A549 (cell line): ENCODE results near the gene WDR45B. TPM values are rescaled to one million over a fixed set of nuclear protein-coding genes. Genes with fewer than 3 reads are reported as not detected.
A peak's percentile ranks its signal among the peaks of the same experiment; 100 is the strongest.

ENCODE experiments used
- ATAC-seq, 2 experiments: fragments of 200-7000 bp in 1 of 2; fragments of >200 bp in 1 of 2; cut with Nextera tagmentation in 1 of 2; cut with Tn5 transposase in 1 of 2; 3 replicates each; pipeline versions ENCODE4 v1.8.0 to v1.9.1; 2018 to 2020; ENCODE audit warnings: mild to moderate bottlenecking in 1 of 2, moderate library complexity in 1 of 2
- CTCF ChIA-PET: fragments of 300-600 bp; sonication (Branson Sonifier 250); formaldehyde crosslinking; extraction: SDS; loops from one replicate; lab custom pipeline; 2021; ENCODE audit warnings: antibody characterized with exemption, inconsistent platforms; lab: Yijun Ruan, JAX
- POLR2A ChIA-PET: fragments of 350-600 bp; formaldehyde crosslinking; extraction: SDS; loops from one replicate; lab custom pipeline; 2021; ENCODE audit warnings: antibody characterized with exemption, inconsistent platforms; lab: Yijun Ruan, JAX
- DNase-seq, 2 experiments: peaks; one replicate each; pipeline versions ENCODE4 v3.0.0 to v3.0.0-alpha.2; 2011 to 2016; ENCODE audit warnings: low read depth in 1 of 2, low spot score in 1 of 2
- FAIRE-seq: peaks from 2 replicates; lab custom pipeline; 2011; peaks lifted over from hg19 to GRCh38; lab: Jason Lieb, UNC
- H3K27ac ChIP-seq, 2 experiments: fragments of >200 bp; sonication (Bioruptor Twin); formaldehyde crosslinking; 3 replicates each; pipeline ENCODE4 v1.5.1; 2016 to 2017
- H3K4me1 ChIP-seq: fragments of >200 bp; sonication (Bioruptor Twin); formaldehyde crosslinking; 3 replicates; pipeline ENCODE4 v1.6.1; 2016
- H3K4me2 ChIP-seq: fragments of >200 bp; sonication (Bioruptor Twin); formaldehyde crosslinking; 3 replicates; pipeline ENCODE4 v1.6.1; 2016
- H3K4me3 ChIP-seq: fragments of >200 bp; sonication (Bioruptor Twin); formaldehyde crosslinking; 3 replicates; pipeline ENCODE4 v1.5.1; 2016
- H3K9me3 ChIP-seq: fragments of >200 bp; sonication (Bioruptor Twin); formaldehyde crosslinking; 3 replicates; pipeline ENCODE4 v1.6.1; 2016
- BHLHE40 ChIP-seq: IDR thresholded peaks from 2 replicates; pipeline ENCODE4 v1.6.1; 2012; ENCODE audit warnings: low read depth, low read length, inconsistent platforms
- CBX2 ChIP-seq: fragments of 200-600 bp; sonication (generic); IDR thresholded peaks from 2 replicates; pipeline ENCODE4 v1.6.1; 2016; ENCODE audit warnings: low read depth, mild to moderate bottlenecking, borderline replicate concordance
- CEBPB ChIP-seq, 2 experiments: fragments of >200 bp in 1 of 2; sonication (Bioruptor Twin) in 1 of 2; formaldehyde crosslinking in 1 of 2; IDR thresholded peaks; 2 replicates each; pipeline ENCODE4 v1.6.1; 2012 to 2016
- CHD4 ChIP-seq: fragments of 200-600 bp; sonication (generic); IDR thresholded peaks from 2 replicates; pipeline ENCODE4 v1.6.1; 2016; ENCODE audit warnings: antibody characterized with exemption, mild to moderate bottlenecking, borderline replicate concordance
- EHF ChIP-seq: fragments of 250-450 bp; sonication (Bioruptor Pico); IDR thresholded peaks from 2 replicates; pipeline ENCODE4 v1.5.0; 2020; ENCODE audit warnings: mild to moderate bottlenecking
- EHMT2 ChIP-seq: fragments of 200-600 bp; sonication (generic); IDR thresholded peaks from 2 replicates; pipeline ENCODE4 v1.6.1; 2016; ENCODE audit warnings: antibody characterized with exemption, low read depth, mild to moderate bottlenecking, moderate library complexity
- EP300 ChIP-seq, 2 experiments: fragments of >200 bp; sonication (Bioruptor Twin); formaldehyde crosslinking; IDR thresholded peaks; 2 replicates in 1 of 2; 3 replicates in 1 of 2; pipeline ENCODE4 v1.6.1; 2016 to 2017
- ESRRA ChIP-seq: fragments of 150-350 bp; IDR thresholded peaks from 2 replicates; pipeline ENCODE4 v1.6.1; 2014; ENCODE audit warnings: mild to moderate bottlenecking, low read length, borderline replicate concordance
- HDAC2 ChIP-seq: fragments of 200-600 bp; sonication (generic); IDR thresholded peaks from 2 replicates; pipeline ENCODE4 v1.6.1; 2016
- HEYL ChIP-seq: fragments of 250-450 bp; sonication (Bioruptor Pico); IDR thresholded peaks from 2 replicates; pipeline ENCODE4 v1.8.0; 2021; ENCODE audit warnings: mild to moderate bottlenecking, moderate library complexity
- HMGXB4 ChIP-seq: fragments of 250-450 bp; sonication (Bioruptor Pico); IDR thresholded peaks from 2 replicates; pipeline ENCODE4 v1.5.0; 2021; ENCODE audit warnings: mild to moderate bottlenecking, moderate library complexity, borderline replicate concordance
- JUNB ChIP-seq: fragments of >200 bp; sonication (Bioruptor Twin); formaldehyde crosslinking; IDR thresholded peaks from 2 replicates; pipeline ENCODE4 v1.6.1; 2016
- NFE2L2 ChIP-seq: fragments of 150-350 bp; conservative IDR thresholded peaks from 2 replicates; pipeline ENCODE4 v1.6.1; 2014; ENCODE audit warnings: low read length
- NPAS2 ChIP-seq: fragments of 250-450 bp; sonication (Bioruptor Pico); IDR thresholded peaks from 2 replicates; pipeline ENCODE4 v1.8.0; 2022; ENCODE audit warnings: mild to moderate bottlenecking, moderate library complexity, borderline replicate concordance
- POLR2A ChIP-seq: IDR thresholded peaks from 2 replicates; pipeline ENCODE4 v1.6.1; 2012; ENCODE audit warnings: mild to moderate bottlenecking, low read length
- RAD21 ChIP-seq, 2 experiments: fragments of >200 bp in 1 of 2; sonication (Bioruptor Twin) in 1 of 2; formaldehyde crosslinking in 1 of 2; IDR thresholded peaks in 1 of 2; conservative IDR thresholded peaks in 1 of 2; 2 replicates in 1 of 2; 3 replicates in 1 of 2; pipeline ENCODE4 v1.6.1; 2012 to 2018; ENCODE audit warnings: inconsistent platforms in 1 of 2
- RARB ChIP-seq: fragments of 250-450 bp; sonication (Bioruptor Pico); IDR thresholded peaks from 2 replicates; pipeline ENCODE4 v1.8.0; 2021; ENCODE audit warnings: mild to moderate bottlenecking, moderate library complexity
- RCOR1 ChIP-seq: fragments of 150-350 bp; IDR thresholded peaks from 2 replicates; pipeline ENCODE4 v1.6.1; 2014; ENCODE audit warnings: antibody characterized with exemption, low read length, low read depth
- REST ChIP-seq: fragments of 200-600 bp; sonication (generic); IDR thresholded peaks from 2 replicates; pipeline ENCODE4 v1.6.1; 2016; ENCODE audit warnings: antibody characterized with exemption, mild to moderate bottlenecking, moderate library complexity
- RFX5 ChIP-seq: fragments of 450-650 bp; IDR thresholded peaks from 2 replicates; pipeline ENCODE4 v1.7.1; 2014; ENCODE audit warnings: antibody characterized with exemption, mild to moderate bottlenecking, moderate library complexity
- USF2 ChIP-seq: fragments of 450-650 bp; IDR thresholded peaks from 2 replicates; pipeline ENCODE4 v1.6.1; 2014; ENCODE audit warnings: antibody characterized with exemption
- WGBS: methylation state at CpG from one replicate; pipeline ENCODE4 v1.1.6; 2017; ENCODE audit errors: missing lambda C conversion rate; 5-methylcytosine and 5-hydroxymethylcytosine counted together
- polyA plus RNA-seq, 4 experiments: library from polyadenylated mRNA; depleted of rRNA in 3 of 4; stranded (reverse); fragments of >200 nt; fragmentation: RNase III in 1 of 4; extraction: RNeasy Plus Mini Kit Qiagen cat#74134 plus additional on column Dnase treatment in 1 of 4; gene quantifications; 2 replicates in 3 of 4; 3 replicates in 1 of 4; pipeline ENCODE4 v1.2.3, GENCODE V29; 2011 to 2017

Gene WDR45B
- polyA plus RNA-seq, 2 of the 4 experiments (the other 2 are of a cell fraction), result 88.2 to 124 TPM

GRCh38 chr17:82657926-82658325 lies 9.7 kb upstream of the WDR45B start:
- POLR2A ChIA-PET, result interaction anchor here (0.6 kb wide), 1 partner anchor 240 kb away, joined by 3 read pairs; the partner anchor contains the start of gene HEXD
- H3K9me3 ChIP-seq, result no peaks in the 10 kb centered on the region
- CTCF ChIA-PET, result interaction anchor here (0.9 to 19.3 kb wide), 4 partner anchors 9 to 114 kb away, joined by 3 to 450 read pairs (median 38); no protein-coding TSS in a partner anchor
- FAIRE-seq, result no peak
- 93% methylated on average over 19 of the region's 19 CpGs for WGBS
- H3K4me2 ChIP-seq, result no peak overlapping the region
- no peak for ATAC-seq
- H3K4me3 ChIP-seq, result no peak overlapping the region
- no peak for DNase-seq
- TF ChIP-seq RARB (CRISPR knock-in tag) (no peak), EHF (no peak), ESRRA (no peak), CHD4 (no peak), RCOR1 (no peak), HDAC2 (no peak), HMGXB4 (CRISPR knock-in tag) (no peak), NPAS2 (CRISPR knock-in tag) (no peak), CBX2 (no peak), EHMT2 (no peak)
- peaks cover 12% of the 10 kb centered on the region; the same call in 2 of the 3 replicates for H3K4me1 ChIP-seq
- no peak overlapping the region for H3K27ac ChIP-seq

- no peak overlapping the region for H3K4me3 ChIP-seq
- H3K4me1 ChIP-seq, result peaks cover 12% of the 10 kb centered on the region; the same call in 2 of the 3 replicates
- 92% methylated on average over 16 of the region's 16 CpGs for WGBS
- no peak overlapping the region for H3K27ac ChIP-seq
- no peak for TF ChIP-seq CHD4
- peak; percentile 6; the same call in 1 of the 2 replicates for TF ChIP-seq POLR2A
- no peak for TF ChIP-seq BHLHE40
- TF ChIP-seq EP300 (IDR thresholded peaks at IDR 0.05), result no peak
- no peak for TF ChIP-seq CEBPB (IDR thresholded peaks at IDR 0.05)
- no peak for TF ChIP-seq HEYL (CRISPR knock-in tag)
- FAIRE-seq, result no peak
- ATAC-seq, result no peak
- no peaks in the 10 kb centered on the region for H3K9me3 ChIP-seq
- POLR2A ChIA-PET, result no interaction called here
- DNase-seq, result no peak
- CTCF ChIA-PET, result interaction anchor here (7.2 to 19.3 kb wide), 2 partner anchors 11 to 116 kb away, joined by 72 to 450 read pairs; no protein-coding TSS in a partner anchor
- H3K4me2 ChIP-seq, result no peak overlapping the region
These were observed 8.0 kb upstream of the WDR45B start for GRCh38 chr17:82656266-82656665.

GRCh38 chr17:82655523-82655922 lies 7.3 kb upstream of the WDR45B start:
- ChIA-PET POLR2A (no interaction called here), CTCF (interaction anchor here (0.8 to 19.3 kb wide), 3 partner anchors 12 to 220 kb away, joined by 3 to 450 read pairs (median 72); no protein-coding TSS in a partner anchor)
- TF ChIP-seq RFX5 (no peak), NFE2L2 (no peak), POLR2A (no peak), RCOR1 (no peak), EHF (no peak)
- DNase-seq (no peak), FAIRE-seq (no peak), ATAC-seq (no peak)
- peaks cover 12% of the 10 kb centered on the region; the same call in 2 of the 3 replicates for H3K4me1 ChIP-seq
- 82% methylated on average over 13 of the region's 13 CpGs for WGBS
- peak overlapping the region in 1 of 2 experiments; percentile 30; a peak in 2 of 6 replicates for H3K27ac ChIP-seq
- H3K9me3 ChIP-seq, result no peaks in the 10 kb centered on the region
- H3K4me3 ChIP-seq, result no peak overlapping the region
- H3K4me2 ChIP-seq, result no peak overlapping the region

- no peak overlapping the region for H3K4me3 ChIP-seq
- peaks cover 12% of the 10 kb centered on the region; the same call in 2 of the 3 replicates for H3K4me1 ChIP-seq
- ChIA-PET POLR2A (no interaction called here), CTCF (interaction anchor here (0.8 to 19.3 kb wide), 3 partner anchors 12 to 220 kb away, joined by 3 to 450 read pairs (median 72); no protein-coding TSS in a partner anchor)
- H3K9me3 ChIP-seq, result no peaks in the 10 kb centered on the region
- 51% methylated on average over 15 of the region's 15 CpGs for WGBS
- TF ChIP-seq JUNB (no peak), CEBPB (IDR thresholded peaks at IDR 0.05) (no peak), POLR2A (no peak), RAD21 (conservative IDR thresholded peaks at IDR 0.05 in 1 of 2, IDR thresholded peaks at IDR 0.05 in 1 of 2) (no peak), CBX2 (no peak), REST (no peak), USF2 (no peak)
- peak overlapping the region; percentile 7 to 30; a peak in 2 of 6 replicates for H3K27ac ChIP-seq
- FAIRE-seq (no peak), ATAC-seq (peak in 1 of 2 experiments; percentile 15; a peak in 1 of 6 replicates), DNase-seq (peak in 1 of 2 experiments; percentile 48)
- H3K4me2 ChIP-seq, result peak overlapping the region; percentile 33; the same call in 2 of the 3 replicates
These were observed 6.8 kb upstream of the WDR45B start for GRCh38 chr17:82655038-82655479.
